GM19397 (cell line): ENCODE results near the gene PSMG4.

Source experiments
- ATAC-seq: cut with Tn5 transposase; IDR thresholded peaks from one replicate; pipeline ENCODE4 v1.9.1; 2021; ENCODE audit warnings: mild to moderate bottlenecking, moderate library complexity; ENCODE audit not compliant: unreplicated experiment

Gene PSMG4

GRCh38 chr6:3287976-3288707, 29.4 kb downstream of the PSMG4 start:
- ATAC-seq: no peak

- no peak for ATAC-seq
Observed at GRCh38 chr6:3288711-3289663, 30.2 kb downstream of the PSMG4 start.

- ATAC-seq: no peak
Observed at GRCh38 chr6:3289664-3290055, 30.9 kb downstream of the PSMG4 start.

- ATAC-seq: no peak
Observed at GRCh38 chr6:3290149-3290930, 31.6 kb downstream of the PSMG4 start.

- ATAC-seq: no peak
Observed at GRCh38 chr6:3290931-3291211, 32.1 kb downstream of the PSMG4 start.

GRCh38 chr6:3291346-3291745, 32.6 kb downstream of the PSMG4 start:
- no peak for ATAC-seq

- no peak for ATAC-seq
Observed at GRCh38 chr6:3291987-3292386, 33.2 kb downstream of the PSMG4 start.

GRCh38 chr6:3292431-3293197, 33.9 kb downstream of the PSMG4 start:
- ATAC-seq: no peak

- no peak for ATAC-seq
Observed at GRCh38 chr6:3293271-3294155, 34.8 kb downstream of the PSMG4 start.

GRCh38 chr6:3294396-3294795, 35.6 kb downstream of the PSMG4 start:
- ATAC-seq: no peak

GRCh38 chr6:3294921-3295871, 36.4 kb downstream of the PSMG4 start:
- no peak for ATAC-seq

- no peak for ATAC-seq
Observed at GRCh38 chr6:3296078-3296477, 37.3 kb downstream of the PSMG4 start.

- ATAC-seq: no peak
Observed at GRCh38 chr6:3296537-3296936, 37.8 kb downstream of the PSMG4 start.

GRCh38 chr6:3297006-3297405, 38.3 kb downstream of the PSMG4 start:
- ATAC-seq: no peak

- ATAC-seq: no peak
Observed at GRCh38 chr6:3297909-3298308, 39.2 kb downstream of the PSMG4 start.

GRCh38 chr6:3299221-3299620, 40.5 kb downstream of the PSMG4 start:
- ATAC-seq: no peak

- no peak for ATAC-seq
Observed at GRCh38 chr6:3301506-3301905, 42.8 kb downstream of the PSMG4 start.

GRCh38 chr6:3303795-3304411, 45.2 kb downstream of the PSMG4 start:
- ATAC-seq: no peak
